Activated naive CD8-positive, alpha-beta T cell treated with anti-CD3 and anti-CD28 coated beads for 36 hours (primary cell): ENCODE data around the gene ACVR1C. TPM values are rescaled to one million over a fixed set of nuclear protein-coding genes. Genes with fewer than 3 reads are reported as not detected.
"Not testable (repeated sequence)": the region's sequence is repeated elsewhere in the genome, so short reads cannot be mapped to it uniquely, and the experiment has no call there.

Experiments used
- DNase-seq: peaks from one replicate; pipeline ENCODE4 v3.0.0; 2021
- H3K27ac Mint-ChIP-seq: one replicate; pipeline ENCODE4 v1.8.0; 2022; ENCODE audit warnings: mild to moderate bottlenecking, moderate library complexity, mixed read lengths
- H3K27me3 Mint-ChIP-seq: one replicate; pipeline ENCODE4 v1.8.0; 2022; ENCODE audit warnings: mild to moderate bottlenecking, mixed read lengths
- H3K36me3 Mint-ChIP-seq: one replicate; pipeline ENCODE4 v1.8.0; 2021; ENCODE audit warnings: mild to moderate bottlenecking, mixed read lengths
- H3K4me1 Mint-ChIP-seq: one replicate; pipeline ENCODE4 v1.8.0; 2021; ENCODE audit warnings: mixed read lengths
- H3K4me3 Mint-ChIP-seq: one replicate; pipeline ENCODE4 v1.8.0; 2022; ENCODE audit warnings: mild to moderate bottlenecking, moderate library complexity, mixed read lengths
- H3K9me3 Mint-ChIP-seq: one replicate; pipeline ENCODE4 v1.8.0; 2022; ENCODE audit warnings: mixed read lengths
- total RNA-seq, 2 experiments: library from RNA; stranded (reverse); gene quantifications; one replicate each; pipeline ENCODE4 v1.2.3, GENCODE V29; 2021

Gene ACVR1C
- total RNA-seq, 2 experiments from 2014 or later = 0.99 to 1.0 TPM

DNA sequence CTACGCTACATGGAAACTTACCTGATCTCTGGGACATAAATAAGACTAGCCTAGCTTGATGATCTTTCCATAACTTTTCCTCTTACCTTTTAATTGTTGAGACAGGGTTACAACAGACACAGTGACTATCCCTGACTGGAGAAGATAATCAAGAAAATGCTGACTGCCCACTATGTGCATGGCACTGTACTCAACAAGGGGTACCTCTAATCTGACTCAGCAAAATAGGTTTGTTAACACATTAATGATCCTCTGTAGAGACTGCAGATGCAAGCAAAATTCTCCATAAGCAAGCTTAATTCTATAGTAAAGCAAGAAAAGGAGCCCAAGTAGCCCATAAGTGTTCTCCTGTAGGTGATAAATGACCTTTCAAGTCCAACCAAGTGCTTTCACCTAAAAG is 25.5 kb downstream of the ACVR1C start:
- Mint-ChIP-seq H3K27ac (no peak overlapping the region), H3K27me3 (no peaks in the 10 kb centered on the region), H3K4me3 (no peak overlapping the region), H3K4me1 (no peaks in the 10 kb centered on the region), H3K9me3 (no peaks in the 10 kb centered on the region), H3K36me3 (no peaks in the 10 kb centered on the region)
- DNase-seq = no peak

DNA sequence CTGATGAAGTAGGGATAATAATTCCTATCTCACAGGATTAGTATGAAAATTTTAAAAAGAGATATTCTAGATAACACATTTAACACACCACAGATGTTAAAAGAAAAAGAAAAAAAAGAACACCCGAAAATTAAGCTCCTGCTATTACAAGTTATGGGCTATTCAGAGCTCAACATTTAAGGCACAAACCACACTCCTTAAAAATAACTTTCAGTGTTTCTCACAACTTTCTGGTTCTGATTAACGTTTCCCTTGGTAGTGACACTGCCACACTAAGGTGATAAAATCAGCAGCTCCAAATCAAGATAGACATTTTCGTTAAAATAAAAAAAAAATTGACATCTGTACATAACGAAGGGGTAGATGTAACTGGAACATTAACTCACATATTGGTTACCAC is 26.9 kb downstream of the ACVR1C start:
- H3K4me1 Mint-ChIP-seq = no peaks in the 10 kb centered on the region
- no peak overlapping the region for H3K27ac Mint-ChIP-seq
- peaks cover 5% of the 10 kb centered on the region for H3K27me3 Mint-ChIP-seq
- no peak for DNase-seq
- H3K9me3 Mint-ChIP-seq = no peaks in the 10 kb centered on the region
- H3K36me3 Mint-ChIP-seq = no peaks in the 10 kb centered on the region
- H3K4me3 Mint-ChIP-seq = no peak overlapping the region

DNA sequence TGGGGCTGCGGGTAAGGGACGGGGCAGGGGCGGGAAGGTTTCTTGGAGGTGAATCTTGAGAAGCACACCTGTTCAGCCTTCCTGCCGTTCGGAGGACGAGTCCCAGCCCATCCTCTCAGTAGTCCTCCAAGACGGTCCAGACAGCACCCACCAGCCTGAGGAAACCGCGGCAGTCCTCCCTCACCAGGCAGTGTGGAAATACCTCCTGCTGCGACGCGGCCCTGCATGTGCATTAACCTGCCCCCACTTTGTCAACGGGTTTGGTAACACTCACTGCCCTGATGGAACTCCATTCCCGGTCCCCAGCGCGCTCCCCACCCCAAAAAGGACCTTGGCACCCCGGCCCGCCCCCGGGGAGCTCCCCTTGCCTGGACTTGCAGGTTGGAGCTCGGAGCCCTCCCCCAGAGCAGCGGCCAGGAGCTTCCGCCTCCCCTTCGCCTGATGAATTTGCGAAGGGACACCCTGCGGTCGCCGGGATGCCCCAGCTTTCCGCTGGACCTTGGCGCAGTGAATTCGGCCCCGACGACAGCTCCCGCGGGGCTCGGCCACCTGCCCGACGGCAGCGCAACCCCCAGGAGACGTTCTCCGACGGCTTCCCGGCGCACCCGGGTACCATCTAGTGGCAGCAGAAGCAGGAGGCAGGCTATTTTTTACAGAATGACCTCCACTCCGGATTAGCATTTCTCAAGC is 31.5 kb downstream of the ACVR1C start:
- H3K27me3 Mint-ChIP-seq = peaks cover 5% of the 10 kb centered on the region

DNA sequence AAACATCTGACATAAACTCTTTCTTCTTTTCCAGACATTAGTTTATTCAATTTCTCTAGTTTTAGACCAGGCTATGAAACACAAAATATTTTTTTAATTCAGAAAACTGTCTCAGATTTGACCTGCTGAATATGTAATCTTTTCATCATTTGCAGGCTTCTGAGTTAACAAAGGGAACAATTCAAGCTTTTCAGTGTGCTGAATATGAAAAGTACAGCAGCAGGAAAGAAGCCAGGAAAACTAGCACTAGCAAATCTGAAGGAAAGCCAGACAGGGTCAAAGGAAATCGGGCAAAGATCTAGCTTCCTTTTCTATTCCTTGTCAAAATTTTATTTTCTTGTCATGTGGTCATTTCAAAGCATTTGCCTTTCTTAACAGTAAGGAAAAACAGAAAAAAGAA is 35.3 kb downstream of the ACVR1C start:
- DNase-seq = no peak
- peaks cover 4% of the 10 kb centered on the region for H3K4me1 Mint-ChIP-seq
- no peaks in the 10 kb centered on the region for H3K36me3 Mint-ChIP-seq
- H3K27ac Mint-ChIP-seq = no peak overlapping the region
- no peaks in the 10 kb centered on the region for H3K9me3 Mint-ChIP-seq
- peaks cover 5% of the 10 kb centered on the region for H3K27me3 Mint-ChIP-seq
- no peak overlapping the region for H3K4me3 Mint-ChIP-seq

More for the DNA sequence above, 31.5 kb downstream of the ACVR1C start:
- peak; percentile 61 for DNase-seq
- Mint-ChIP-seq H3K9me3 (no peaks in the 10 kb centered on the region), H3K36me3 (no peaks in the 10 kb centered on the region), H3K4me3 (peak overlapping the region; percentile 63), H3K4me1 (peaks cover 4% of the 10 kb centered on the region), H3K27ac (no peak overlapping the region)

DNA sequence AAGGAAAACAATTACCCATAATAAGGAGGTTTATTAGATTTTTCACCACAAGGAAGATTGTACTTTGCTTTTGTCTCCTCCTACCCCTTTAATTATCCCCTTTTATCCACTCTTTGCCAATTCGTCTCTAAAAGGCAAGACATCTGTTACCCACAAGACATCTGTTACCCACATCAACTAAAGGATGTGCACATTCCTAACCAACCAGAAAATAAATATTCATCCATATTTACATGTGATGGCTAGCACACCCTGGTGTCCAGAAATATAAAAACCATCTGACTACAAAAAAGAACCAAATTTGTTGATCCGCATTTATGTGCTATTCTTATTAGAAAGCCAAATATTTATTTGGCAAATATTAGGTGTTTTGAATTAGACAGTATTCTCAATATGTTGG is 35.7 kb downstream of the ACVR1C start:
- Mint-ChIP-seq H3K4me1 (peaks cover 4% of the 10 kb centered on the region), H3K27ac (no peak overlapping the region), H3K27me3 (peaks cover 5% of the 10 kb centered on the region), H3K36me3 (no peaks in the 10 kb centered on the region), H3K4me3 (no peak overlapping the region), H3K9me3 (no peaks in the 10 kb centered on the region)
- DNase-seq = no peak

DNA sequence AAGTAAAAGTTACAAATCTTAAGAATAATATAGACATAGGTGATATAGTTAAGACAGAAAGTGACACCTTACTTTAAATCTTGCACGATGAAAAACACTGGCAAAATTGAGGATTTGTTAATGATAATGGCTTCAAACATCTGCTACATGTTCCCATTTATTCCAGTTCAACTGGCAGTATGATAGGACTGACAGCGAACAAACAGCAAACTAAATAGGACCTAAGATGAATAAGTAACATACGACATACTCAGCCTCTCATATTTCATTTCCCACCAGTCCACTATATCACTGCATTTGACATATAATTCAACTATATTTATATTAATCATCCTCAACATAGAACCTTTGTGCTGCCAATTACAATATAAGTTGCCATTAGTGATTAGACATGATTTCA is 36.3 kb downstream of the ACVR1C start:
- Mint-ChIP-seq H3K27ac (no peak overlapping the region), H3K4me3 (no peak overlapping the region), H3K9me3 (no peaks in the 10 kb centered on the region), H3K4me1 (peaks cover 4% of the 10 kb centered on the region), H3K36me3 (no peaks in the 10 kb centered on the region), H3K27me3 (peaks cover 1% of the 10 kb centered on the region)
- DNase-seq = no peak

DNA sequence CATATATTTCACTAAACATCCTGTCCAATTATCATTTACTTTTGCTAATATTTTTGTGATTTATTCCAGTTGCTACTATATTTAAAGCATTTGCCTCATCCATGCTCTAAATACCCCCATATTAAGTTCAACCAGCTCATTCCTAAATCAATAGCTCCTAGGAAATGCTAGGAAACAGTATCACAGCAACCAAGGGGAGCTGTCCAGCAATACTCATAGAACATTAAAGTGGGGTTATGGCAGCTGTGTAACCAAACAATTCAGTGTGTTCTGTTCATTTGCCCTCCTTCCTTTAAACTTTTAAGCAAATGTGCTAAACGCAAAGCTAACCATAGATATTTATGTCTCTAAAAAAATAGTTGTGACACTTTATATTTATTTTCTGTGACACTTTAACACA is 41.1 kb downstream of the ACVR1C start:
- Mint-ChIP-seq H3K4me1 (peaks cover 2% of the 10 kb centered on the region), H3K27ac (no peak overlapping the region), H3K9me3 (no peaks in the 10 kb centered on the region), H3K36me3 (peaks cover 4% of the 10 kb centered on the region), H3K27me3 (no peaks in the 10 kb centered on the region), H3K4me3 (no peak overlapping the region)
- no peak for DNase-seq

DNA sequence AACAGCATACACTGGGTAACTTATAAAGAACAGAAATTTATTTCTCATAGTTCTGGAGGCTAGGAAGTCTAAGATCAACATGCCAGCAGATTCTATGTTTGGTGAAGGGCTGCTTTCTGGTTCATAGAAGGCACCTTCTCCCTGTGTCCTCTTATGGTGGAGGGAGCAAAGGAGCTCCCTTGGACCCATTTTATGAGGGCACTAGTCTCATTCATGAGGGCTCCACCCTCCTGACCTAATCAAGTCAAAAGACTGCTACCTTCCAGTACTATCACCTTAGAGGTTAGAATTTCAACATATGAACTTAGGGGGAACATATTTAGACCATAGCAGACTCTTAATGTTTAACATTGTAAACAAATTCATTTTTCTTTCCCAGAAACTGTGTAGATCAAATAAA is 54.5 kb downstream of the ACVR1C start:
- Mint-ChIP-seq H3K27ac (no peak overlapping the region), H3K4me1 (no peaks in the 10 kb centered on the region), H3K9me3 (peaks cover 1% of the 10 kb centered on the region), H3K27me3 (no peaks in the 10 kb centered on the region), H3K36me3 (no peaks in the 10 kb centered on the region), H3K4me3 (no peak overlapping the region)
- no peak for DNase-seq

DNA sequence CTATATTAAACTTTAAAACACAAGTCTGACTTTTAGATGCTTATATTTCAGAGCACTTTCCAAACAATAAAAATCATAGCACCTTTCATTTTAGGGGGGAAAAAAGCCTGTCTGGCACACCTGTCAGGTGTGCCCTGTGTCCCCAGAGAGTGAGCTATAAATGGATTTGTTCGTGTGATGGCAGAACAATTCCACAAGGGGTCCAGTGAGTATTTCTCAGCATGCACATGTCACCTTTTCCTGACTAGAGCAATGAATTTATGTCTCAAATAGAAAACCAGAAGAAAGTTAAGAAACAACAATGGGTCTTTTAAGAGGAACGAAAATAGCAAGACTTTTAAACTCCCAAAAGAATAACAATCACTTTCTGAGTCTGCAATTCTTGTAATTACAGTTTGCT is 55.9 kb downstream of the ACVR1C start:
- Mint-ChIP-seq H3K4me3 (no peak overlapping the region), H3K27ac (no peak overlapping the region), H3K4me1 (no peaks in the 10 kb centered on the region), H3K36me3 (no peaks in the 10 kb centered on the region), H3K9me3 (peaks cover 1% of the 10 kb centered on the region), H3K27me3 (no peaks in the 10 kb centered on the region)
- DNase-seq = no peak

DNA sequence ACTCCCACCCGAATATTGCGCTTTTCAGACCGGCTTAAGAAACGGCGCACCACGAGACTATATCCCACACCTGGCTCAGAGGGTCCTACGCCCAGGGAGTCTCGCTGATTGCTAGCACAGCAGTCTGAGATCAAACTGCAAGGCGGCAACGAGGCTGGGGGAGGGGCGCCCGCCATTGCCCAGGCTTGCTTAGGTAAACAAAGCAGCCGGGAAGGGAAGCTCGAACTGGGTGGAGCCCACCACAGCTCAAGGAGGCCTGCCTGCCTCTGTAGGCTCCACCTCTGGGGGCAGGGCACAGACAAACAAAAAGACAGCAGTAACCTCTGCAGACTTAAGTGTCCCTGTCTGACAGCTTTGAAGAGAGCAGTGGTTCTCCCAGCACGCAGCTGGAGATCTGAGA is 62.0 kb downstream of the ACVR1C start:
- peaks cover 14% of the 10 kb centered on the region for H3K9me3 Mint-ChIP-seq
- not testable (repeated sequence) for H3K4me1 Mint-ChIP-seq

DNA sequence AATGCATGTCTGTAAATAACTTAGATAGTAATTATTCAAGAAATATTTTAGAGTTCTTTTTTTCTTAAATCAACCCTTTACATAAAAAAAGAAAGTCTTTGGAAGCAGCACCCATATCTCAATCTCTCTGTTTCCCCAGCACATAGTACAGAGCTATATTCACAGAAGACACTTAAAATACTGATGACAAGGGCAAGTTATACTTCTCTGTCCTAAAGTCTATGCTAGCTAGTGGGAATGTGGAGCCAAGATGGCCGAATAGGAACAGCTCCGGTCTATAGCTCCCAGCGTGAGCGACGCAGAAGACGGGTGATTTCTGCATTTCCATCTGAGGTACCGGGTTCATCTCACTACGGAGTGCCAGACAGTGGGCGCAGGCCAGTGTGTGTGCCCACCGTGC is 62.6 kb downstream of the ACVR1C start:
- not testable (repeated sequence) for H3K4me3 Mint-ChIP-seq, H3K4me1 Mint-ChIP-seq, H3K27me3 Mint-ChIP-seq, H3K36me3 Mint-ChIP-seq, DNase-seq, H3K27ac Mint-ChIP-seq
- peaks cover 14% of the 10 kb centered on the region for H3K9me3 Mint-ChIP-seq

More for the DNA sequence above, 62.0 kb downstream of the ACVR1C start:
- not testable (repeated sequence) for H3K27ac Mint-ChIP-seq, DNase-seq, H3K4me3 Mint-ChIP-seq, H3K36me3 Mint-ChIP-seq, H3K27me3 Mint-ChIP-seq

DNA sequence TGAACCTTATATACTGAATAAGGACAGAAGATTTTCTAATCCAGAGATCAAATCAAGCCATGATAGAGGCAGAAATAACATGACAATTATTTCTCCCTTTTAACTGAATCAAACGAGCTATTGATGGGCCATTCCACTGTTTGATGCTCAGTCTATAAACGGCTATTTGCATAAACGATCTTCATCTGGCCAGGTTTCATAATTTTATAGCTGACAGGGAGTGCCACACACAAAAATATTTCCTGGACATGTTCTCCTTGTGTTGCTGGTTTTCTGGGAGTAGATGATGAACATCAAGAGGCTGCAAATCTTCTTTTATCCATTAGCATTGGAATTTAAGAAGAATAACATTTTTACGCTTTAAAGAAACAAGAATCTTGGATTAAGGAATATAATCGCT is 63.1 kb downstream of the ACVR1C start:
- peaks cover 14% of the 10 kb centered on the region for H3K9me3 Mint-ChIP-seq
- H3K4me3 Mint-ChIP-seq = no peak overlapping the region
- peaks cover 8% of the 10 kb centered on the region for H3K4me1 Mint-ChIP-seq
- DNase-seq = no peak
- no peak overlapping the region for H3K27ac Mint-ChIP-seq
- H3K27me3 Mint-ChIP-seq = no peaks in the 10 kb centered on the region
- peaks cover 5% of the 10 kb centered on the region for H3K36me3 Mint-ChIP-seq

DNA sequence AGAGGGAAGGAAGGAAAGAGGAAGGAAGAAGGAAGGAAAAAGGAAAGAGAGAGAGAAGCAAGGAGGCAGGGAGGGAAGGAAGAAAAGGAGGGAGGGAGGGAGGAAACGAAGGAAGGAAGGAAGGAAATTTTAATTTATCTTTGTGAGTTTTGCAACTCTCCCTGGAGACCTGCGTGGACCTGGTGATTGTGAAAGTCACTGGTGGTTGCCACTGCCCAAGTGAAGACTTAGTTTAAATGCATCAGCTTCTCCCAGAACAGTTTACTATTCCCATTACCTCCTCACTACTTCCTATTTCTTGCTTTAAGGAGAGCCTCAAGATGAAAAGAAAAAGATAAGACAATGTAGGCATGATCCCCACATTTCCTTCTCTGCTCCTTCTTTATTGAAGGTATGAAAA is 68.8 kb downstream of the ACVR1C start:
- Mint-ChIP-seq H3K27me3 (no peaks in the 10 kb centered on the region), H3K4me3 (no peak overlapping the region), H3K36me3 (peaks cover 11% of the 10 kb centered on the region), H3K4me1 (peaks cover 33% of the 10 kb centered on the region), H3K9me3 (peaks cover 18% of the 10 kb centered on the region), H3K27ac (no peak overlapping the region)
- DNase-seq = no peak

DNA sequence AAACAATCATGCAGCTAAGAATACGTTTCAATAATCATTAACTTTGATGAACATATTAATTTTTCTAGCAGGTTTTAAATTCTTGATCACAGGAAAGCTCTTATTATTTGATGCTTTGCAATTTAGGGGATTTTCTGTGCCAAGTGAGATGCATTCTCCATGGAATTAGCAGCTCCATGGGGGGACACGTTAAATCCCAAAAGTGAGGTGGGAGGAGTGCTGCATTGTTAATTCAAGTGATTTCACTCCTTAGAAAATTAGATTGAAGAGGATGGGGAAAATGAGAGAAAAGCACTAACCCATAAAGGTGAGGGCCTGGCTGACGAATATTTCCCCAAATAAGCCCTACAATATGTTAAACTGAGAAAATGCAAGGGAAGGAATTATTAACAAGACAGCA is 69.2 kb downstream of the ACVR1C start:
- H3K27me3 Mint-ChIP-seq = no peaks in the 10 kb centered on the region
- H3K4me3 Mint-ChIP-seq = no peak overlapping the region
- peaks cover 18% of the 10 kb centered on the region for H3K9me3 Mint-ChIP-seq
- peaks cover 11% of the 10 kb centered on the region for H3K36me3 Mint-ChIP-seq
- no peak overlapping the region for H3K27ac Mint-ChIP-seq
- DNase-seq = no peak
- peaks cover 33% of the 10 kb centered on the region for H3K4me1 Mint-ChIP-seq

DNA sequence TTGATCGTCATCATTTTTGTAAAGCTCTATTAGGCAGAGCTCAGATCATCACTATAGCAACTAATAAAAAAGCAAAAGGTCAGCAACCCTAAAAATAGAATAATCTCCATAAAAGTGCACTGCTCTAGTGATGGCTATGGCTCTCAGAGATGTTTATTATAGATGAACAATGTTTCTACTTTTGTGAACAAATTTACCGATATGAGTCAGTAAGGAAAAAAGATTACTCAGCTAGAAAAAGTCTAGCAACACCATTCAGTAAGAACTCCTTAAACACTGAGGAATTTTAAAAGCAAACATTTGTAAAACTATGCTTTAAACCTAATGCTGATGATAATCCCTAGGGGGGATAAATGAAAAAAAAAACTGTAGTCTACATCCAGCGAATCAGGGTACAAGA is 69.6 kb downstream of the ACVR1C start:
- DNase-seq = no peak
- H3K27me3 Mint-ChIP-seq = no peaks in the 10 kb centered on the region
- H3K27ac Mint-ChIP-seq = no peak overlapping the region
- H3K9me3 Mint-ChIP-seq = peaks cover 15% of the 10 kb centered on the region
- H3K4me3 Mint-ChIP-seq = no peak overlapping the region
- H3K36me3 Mint-ChIP-seq = peaks cover 9% of the 10 kb centered on the region
- peaks cover 31% of the 10 kb centered on the region for H3K4me1 Mint-ChIP-seq

DNA sequence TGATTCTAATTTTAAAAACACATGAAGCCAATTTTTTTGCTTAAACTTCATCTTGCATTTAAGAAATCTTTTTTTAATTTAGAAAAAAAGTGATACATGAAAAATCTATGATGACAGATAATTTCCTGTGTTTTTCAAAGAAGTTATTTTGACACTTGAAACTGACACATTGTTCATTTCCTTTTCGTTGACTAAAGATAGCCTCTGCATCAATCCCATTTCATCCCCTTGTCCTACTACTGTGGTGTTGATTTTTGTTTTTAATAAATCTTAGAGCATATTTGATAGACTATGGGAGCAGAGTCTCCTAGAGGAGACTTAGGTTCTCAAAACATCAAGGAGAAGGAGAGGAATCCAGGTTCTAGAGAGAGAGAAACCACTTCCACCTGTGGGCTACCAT is 70.9 kb downstream of the ACVR1C start:
- Mint-ChIP-seq H3K4me3 (no peak overlapping the region), H3K4me1 (peaks cover 25% of the 10 kb centered on the region), H3K27ac (peak overlapping the region; percentile 75), H3K27me3 (no peaks in the 10 kb centered on the region), H3K9me3 (peaks cover 4% of the 10 kb centered on the region), H3K36me3 (peaks cover 10% of the 10 kb centered on the region)
- DNase-seq = no peak
